ENCODE results near the gene HECW1.
A peak's percentile ranks its signal among the peaks of the same experiment; 100 is the strongest.

HECW1 gene

GRCh38 chr7:43612128-43612527, 499.7 kb downstream of the HECW1 start:
- ATAC-seq = peak; percentile 16
- TF ChIP-seq ISL1 (CRISPR knock-in tag; IDR thresholded peaks at IDR 0.05) (no peak), ZNF565 (CRISPR knock-in tag; conservative IDR thresholded peaks at IDR 0.05; ENCODE audit: low read depth) (no peak), ZFP3 (CRISPR knock-in tag; IDR thresholded peaks at IDR 0.05) (no peak), OSR1 (CRISPR knock-in tag; IDR thresholded peaks at IDR 0.05) (no peak), CSRNP3 (CRISPR knock-in tag; IDR thresholded peaks at IDR 0.05) (no peak), SNAI2 (CRISPR knock-in tag; IDR thresholded peaks at IDR 0.05) (no peak), ESRRG (CRISPR knock-in tag; IDR thresholded peaks at IDR 0.05) (no peak), GLIS3 (CRISPR knock-in tag; IDR thresholded peaks at IDR 0.05) (no peak), BACH2 (CRISPR knock-in tag; IDR thresholded peaks at IDR 0.05; ENCODE audit: borderline replicate concordance) (no peak), ARNTL (CRISPR knock-in tag; IDR thresholded peaks at IDR 0.05; ENCODE audit: borderline replicate concordance, low read depth) (no peak), PATZ1 (CRISPR knock-in tag; IDR thresholded peaks at IDR 0.05; ENCODE audit: borderline replicate concordance) (no peak), TSHZ2 (CRISPR knock-in tag; IDR thresholded peaks at IDR 0.05) (no peak), POU6F1 (CRISPR knock-in tag; IDR thresholded peaks at IDR 0.05; ENCODE audit: borderline replicate concordance, low read depth) (no peak), RARB (CRISPR knock-in tag; IDR thresholded peaks at IDR 0.05) (no peak), TOX (CRISPR knock-in tag; IDR thresholded peaks at IDR 0.05; ENCODE audit: borderline replicate concordance) (no peak), ZFP30 (CRISPR knock-in tag; IDR thresholded peaks at IDR 0.05) (no peak), TCF4 (CRISPR knock-in tag; IDR thresholded peaks at IDR 0.05; ENCODE audit: borderline replicate concordance) (no peak), ZC3H10 (CRISPR knock-in tag; IDR thresholded peaks at IDR 0.05) (no peak)

GRCh38 chr7:43612599-43613589, 500.4 kb downstream of the HECW1 start:
- ATAC-seq = peak; percentile 64
- TF ChIP-seq RARB (CRISPR knock-in tag; IDR thresholded peaks at IDR 0.05) (no peak), PATZ1 (CRISPR knock-in tag; IDR thresholded peaks at IDR 0.05; ENCODE audit: borderline replicate concordance) (no peak), POU6F1 (CRISPR knock-in tag; IDR thresholded peaks at IDR 0.05; ENCODE audit: borderline replicate concordance, low read depth) (0 out of 2 replicates have a peak, but pooled peaks have one; percentile 15), ZNF8 (CRISPR knock-in tag; IDR thresholded peaks at IDR 0.05) (no peak), OSR1 (CRISPR knock-in tag; IDR thresholded peaks at IDR 0.05) (no peak), GLIS3 (CRISPR knock-in tag; IDR thresholded peaks at IDR 0.05) (no peak), ISL1 (CRISPR knock-in tag; IDR thresholded peaks at IDR 0.05) (peak; percentile 41; the same call in 1 of the 2 replicates), BACH2 (CRISPR knock-in tag; IDR thresholded peaks at IDR 0.05; ENCODE audit: borderline replicate concordance) (no peak), ZNF565 (CRISPR knock-in tag; conservative IDR thresholded peaks at IDR 0.05; ENCODE audit: low read depth) (no peak), ZC3H10 (CRISPR knock-in tag; IDR thresholded peaks at IDR 0.05) (0 out of 2 replicates have a peak, but pooled peaks have one; percentile 56)

Measured in SK-N-SH treated with all-trans-retinoic acid at 6 μM for 48 hours (cell line).